Cardiac fibroblast (primary cell): ENCODE results near the gene MPI.
"Not testable (repeated sequence)": the region's sequence is repeated elsewhere in the genome, so short reads cannot be mapped to it uniquely, and the experiment has no call there.

Experiments
- DNase-seq, 2 donors: peaks; one replicate each; pipeline versions ENCODE4 v3.0.0 to v3.0.0-alpha.2; 2010; ENCODE audit warnings: low read depth in 2 of 2
- H3K4me3 ChIP-seq, 2 donors: replicated peaks in 1 of 2; 1 replicate in 1 of 2; 2 replicates in 1 of 2; pipeline ENCODE4 v1.5.1; 2011; ENCODE audit warnings: low read depth in 2 of 2, low read length in 2 of 2, mild to moderate bottlenecking in 2 of 2, moderate library complexity in 1 of 2
- TF ChIP-seq, protein P1 (sequence below): IDR thresholded peaks from one replicate; pipeline ENCODE4 v1.5.1; 2011; ENCODE audit warnings: low read depth, mild to moderate bottlenecking, low read length, inconsistent platforms

MPI gene

DNA sequence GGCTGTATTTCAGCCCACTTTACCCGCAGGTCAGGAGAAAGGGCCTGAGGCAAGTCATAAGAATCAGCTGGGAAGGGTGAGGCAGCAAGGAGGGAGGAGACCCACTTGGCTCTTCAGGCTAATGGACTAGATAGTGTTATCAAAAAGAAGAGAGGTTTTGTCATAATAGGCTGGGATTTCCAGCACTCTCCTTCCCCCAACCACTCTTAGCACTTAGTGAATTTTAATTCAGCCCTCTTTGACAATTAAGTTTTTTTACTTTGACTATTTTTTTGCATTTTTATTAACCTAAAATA lies 771 bp downstream of the MPI start:
- H3K4me3 ChIP-seq: peak overlapping the region; percentile 99 to 100
- no peak for DNase-seq

DNA sequence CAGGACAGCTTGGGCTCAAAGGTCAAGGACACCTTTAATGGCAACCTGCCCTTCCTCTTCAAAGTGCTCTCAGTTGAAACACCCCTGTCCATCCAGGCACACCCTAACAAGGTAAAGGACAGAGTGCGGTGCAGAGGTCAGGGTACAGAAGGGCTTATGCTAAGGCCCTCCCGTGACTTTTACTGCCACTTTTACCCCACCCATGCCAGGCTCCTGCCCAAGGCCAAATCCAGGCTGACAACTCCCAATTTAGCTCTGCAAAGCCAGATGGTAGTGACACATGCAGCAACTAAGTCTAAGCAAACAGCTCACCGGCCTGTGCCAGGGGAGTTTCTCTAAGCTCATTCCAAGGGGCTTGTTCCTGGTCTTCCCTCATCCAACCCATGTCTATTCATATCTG lies 1.6 kb downstream of the MPI start:
- TF ChIP-seq, protein P1, sequence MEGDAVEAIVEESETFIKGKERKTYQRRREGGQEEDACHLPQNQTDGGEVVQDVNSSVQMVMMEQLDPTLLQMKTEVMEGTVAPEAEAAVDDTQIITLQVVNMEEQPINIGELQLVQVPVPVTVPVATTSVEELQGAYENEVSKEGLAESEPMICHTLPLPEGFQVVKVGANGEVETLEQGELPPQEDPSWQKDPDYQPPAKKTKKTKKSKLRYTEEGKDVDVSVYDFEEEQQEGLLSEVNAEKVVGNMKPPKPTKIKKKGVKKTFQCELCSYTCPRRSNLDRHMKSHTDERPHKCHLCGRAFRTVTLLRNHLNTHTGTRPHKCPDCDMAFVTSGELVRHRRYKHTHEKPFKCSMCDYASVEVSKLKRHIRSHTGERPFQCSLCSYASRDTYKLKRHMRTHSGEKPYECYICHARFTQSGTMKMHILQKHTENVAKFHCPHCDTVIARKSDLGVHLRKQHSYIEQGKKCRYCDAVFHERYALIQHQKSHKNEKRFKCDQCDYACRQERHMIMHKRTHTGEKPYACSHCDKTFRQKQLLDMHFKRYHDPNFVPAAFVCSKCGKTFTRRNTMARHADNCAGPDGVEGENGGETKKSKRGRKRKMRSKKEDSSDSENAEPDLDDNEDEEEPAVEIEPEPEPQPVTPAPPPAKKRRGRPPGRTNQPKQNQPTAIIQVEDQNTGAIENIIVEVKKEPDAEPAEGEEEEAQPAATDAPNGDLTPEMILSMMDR: no peak
- H3K4me3 ChIP-seq: no peak overlapping the region
- no peak for DNase-seq

More for the DNA sequence above, 771 bp downstream of the MPI start:
- TF ChIP-seq, protein P1: no peak

DNA sequence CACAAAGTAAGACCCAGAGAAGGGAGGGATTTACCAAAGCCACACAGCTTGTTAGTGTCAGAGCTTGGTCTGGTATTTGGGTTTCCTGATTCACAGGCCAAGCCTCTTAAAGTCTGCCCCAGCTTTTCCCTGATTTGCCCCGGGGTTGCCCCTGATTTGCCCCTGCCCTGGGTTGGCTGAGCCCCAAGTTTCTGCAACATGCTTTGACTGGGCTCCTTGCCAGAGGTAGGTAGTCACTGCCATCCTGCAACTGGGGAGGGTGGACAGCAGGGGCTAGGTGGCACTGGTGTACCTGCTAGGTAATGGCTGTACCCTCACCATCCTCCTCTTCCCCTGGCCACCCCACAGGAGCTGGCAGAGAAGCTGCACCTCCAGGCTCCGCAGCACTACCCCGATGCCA lies 2.5 kb downstream of the MPI start:
- TF ChIP-seq, protein P1: no peak
- no peak overlapping the region for H3K4me3 ChIP-seq
- DNase-seq: no peak

DNA sequence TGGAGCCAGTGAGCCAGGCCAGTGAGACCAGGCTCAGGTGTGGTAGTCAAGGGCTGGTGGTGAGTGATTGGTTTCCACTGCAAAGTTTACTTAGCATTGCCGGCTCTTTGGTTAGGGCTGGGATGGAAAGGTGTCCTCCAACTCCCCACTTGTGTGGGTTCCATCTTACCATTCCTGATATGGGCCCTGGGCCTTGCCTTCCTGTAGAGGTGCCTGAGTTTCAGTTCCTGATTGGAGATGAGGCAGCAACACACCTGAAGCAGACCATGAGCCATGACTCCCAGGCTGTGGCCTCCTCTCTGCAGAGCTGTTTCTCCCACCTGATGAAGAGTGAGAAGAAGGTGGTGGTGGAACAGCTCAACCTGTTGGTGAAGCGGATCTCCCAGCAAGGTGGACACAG lies 3.1 kb downstream of the MPI start:
- no peak overlapping the region for H3K4me3 ChIP-seq
- TF ChIP-seq, protein P1: no peak
- DNase-seq: no peak

DNA sequence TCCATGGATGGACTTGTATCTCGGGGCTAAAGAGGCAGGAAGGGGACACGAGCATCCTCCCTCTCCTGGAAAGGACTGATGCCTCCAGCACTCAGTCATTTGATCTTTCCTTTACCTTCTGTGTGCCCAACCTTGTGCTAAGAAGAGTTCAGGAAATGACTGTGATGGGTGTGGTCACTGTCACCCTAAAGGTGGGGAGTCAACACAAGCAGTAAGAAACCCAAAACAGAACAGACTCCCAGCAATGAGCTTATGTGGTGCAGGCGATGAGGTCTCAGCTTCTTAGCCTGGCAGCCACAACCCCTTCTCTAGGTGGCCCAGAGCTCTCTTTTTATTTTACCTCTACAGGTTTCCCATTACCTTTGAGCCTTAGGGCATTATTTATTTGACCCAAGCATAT lies 3.8 kb downstream of the MPI start:
- H3K4me3 ChIP-seq: no peak overlapping the region
- DNase-seq: no peak

DNA sequence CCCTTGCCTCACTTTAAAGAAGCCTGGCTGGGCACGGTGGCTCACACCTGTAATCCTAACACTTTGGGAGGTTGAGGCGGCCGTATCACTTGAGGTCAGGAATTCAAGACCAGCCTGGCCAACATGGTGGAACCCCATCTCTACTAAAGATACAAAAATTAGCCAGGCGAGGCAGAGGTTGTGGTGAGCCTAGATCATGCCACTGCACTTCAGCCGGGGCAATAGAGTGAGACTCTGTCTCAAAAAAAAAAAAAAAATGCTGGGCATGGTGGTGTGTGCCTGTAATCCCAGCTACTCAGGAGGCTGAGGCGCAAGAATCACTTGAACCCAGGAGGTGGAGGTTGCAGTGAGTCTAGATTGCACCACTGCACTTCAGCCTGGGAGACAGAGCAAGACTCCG lies 4.5 kb downstream of the MPI start:
- not testable (repeated sequence) for DNase-seq, H3K4me3 ChIP-seq

More for the DNA sequence above, 3.8 kb downstream of the MPI start:
- TF ChIP-seq, protein P1: no peak

DNA sequence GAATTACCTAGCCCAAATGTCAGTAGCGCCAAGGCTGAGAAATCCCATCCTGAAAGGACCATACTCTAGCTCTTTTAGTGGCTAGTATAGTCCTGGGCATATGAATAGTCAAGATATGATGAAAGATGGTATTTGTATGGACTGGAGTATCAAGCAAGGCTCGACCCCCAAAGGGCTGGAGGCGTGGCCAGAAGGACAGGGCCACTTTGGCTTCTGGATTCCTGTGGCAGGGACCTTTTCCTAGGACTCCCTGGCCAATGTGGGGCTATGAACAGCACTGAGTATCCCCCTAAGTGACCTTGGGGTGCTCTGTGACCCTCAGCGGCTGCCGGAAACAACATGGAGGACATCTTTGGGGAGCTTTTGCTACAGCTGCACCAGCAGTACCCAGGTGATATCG lies 6.0 kb downstream of the MPI start:
- TF ChIP-seq, protein P1: no peak
- no peak overlapping the region for H3K4me3 ChIP-seq
- DNase-seq: no peak

DNA sequence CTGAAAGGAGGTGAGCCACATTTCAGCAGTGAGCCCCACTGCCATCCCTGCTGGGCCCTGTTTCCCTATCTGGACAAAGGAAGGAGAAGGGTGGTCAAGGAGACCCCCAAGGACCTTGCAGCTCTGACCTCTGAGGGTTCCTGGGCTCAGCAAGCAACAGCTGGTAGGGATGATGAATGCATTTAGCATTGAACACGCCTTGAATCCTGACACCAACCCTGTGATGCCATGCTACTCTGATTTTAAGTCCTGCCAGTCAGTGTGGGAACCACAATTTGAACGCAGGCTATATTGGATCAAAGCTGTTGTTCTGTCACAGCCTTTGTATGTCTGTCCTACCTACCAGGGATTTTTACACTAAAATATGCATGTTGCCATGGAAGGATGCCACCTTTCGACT lies 6.5 kb downstream of the MPI start:
- no peak for DNase-seq
- H3K4me3 ChIP-seq: no peak overlapping the region
- TF ChIP-seq, protein P1: no peak
